Adrenal gland (tissue), 12 donors: ENCODE results near the gene DCDC2. TPM values are rescaled to one million over a fixed set of nuclear protein-coding genes. Genes with fewer than 3 reads are reported as not detected.

Experiments used
- DNase-seq, 7 donors: peaks; one replicate each; pipeline ENCODE4 v3.0.0-alpha.2; 2019 to 2020
- H3K27ac ChIP-seq, 5 donors: fragments of 200-600 bp; sonication (generic) in 4 of 5; 1 replicate in 3 of 5; 2 replicates in 2 of 5; pipeline versions ENCODE4 v1.5.1 to v1.8.0; 2016 to 2020; ENCODE audit warnings: mild to moderate bottlenecking in 1 of 5
- H3K27me3 ChIP-seq: fragments of 200-600 bp; 2 replicates; pipeline ENCODE4 v1.8.0; 2021
- H3K36me3 ChIP-seq, 2 donors: fragments of 200-600 bp; replicated peaks in 1 of 2; 1 replicate in 1 of 2; 2 replicates in 1 of 2; pipeline versions ENCODE4 v1.5.1 to v1.8.0; 2018 to 2022
- H3K4me1 ChIP-seq, 2 donors: fragments of 200-600 bp; replicated peaks in 1 of 2; 1 replicate in 1 of 2; 2 replicates in 1 of 2; pipeline versions ENCODE4 v1.5.1 to v1.8.0; 2018 to 2021
- H3K4me3 ChIP-seq, 4 donors: fragments of 200-600 bp; sonication (generic) in 3 of 4; one replicate each; pipeline ENCODE4 v1.5.1; 2016 to 2018
- H3K9me3 ChIP-seq, 3 donors: fragments of 200-600 bp; sonication (generic) in 1 of 3; replicated peaks in 1 of 3; 1 replicate in 2 of 3; 2 replicates in 1 of 3; pipeline versions ENCODE4 v1.5.1 to v1.8.0; 2016 to 2021
- CTCF ChIP-seq, 6 experiments: fragments of 450-650 bp in 4 of 6; fragments of 200-600 bp in 2 of 6; sonication (generic) in 1 of 6; IDR thresholded peaks; 1 replicate in 5 of 6; 2 replicates in 1 of 6; pipeline versions ENCODE4 v1.5.1 to v1.8.0; 2016 to 2021; ENCODE audit warnings: antibody characterized with exemption in 6 of 6, mild to moderate bottlenecking in 2 of 6, moderate library complexity in 1 of 6
- POLR2A ChIP-seq, 2 donors: fragments of 450-650 bp; IDR thresholded peaks; one replicate each; pipeline ENCODE4 v1.6.1; 2017; ENCODE audit warnings: antibody characterized with exemption in 2 of 2, mild to moderate bottlenecking in 2 of 2, moderate library complexity in 1 of 2
- WGBS, 4 donors: extraction: QIAGEN DNeasy Blood & Tissue Kit in 2 of 4; methylation state at CpG; one replicate each; pipeline versions ENCODE4 v1.1.5 to v1.1.7; 2013 to 2017; 5-methylcytosine and 5-hydroxymethylcytosine counted together
- intact Hi-C, 2 donors: fragments of 100-400 bp; cut with DNase I; formaldehyde crosslinking; loops; one replicate each; pipeline versions ENCODE4 v1.14.1 to v1.15.0; 2022 to 2023
- polyA plus RNA-seq, 3 donors: library from polyadenylated mRNA; stranded (reverse); fragments of 200-250 nt in 2 of 3; fragments of 350-450 nt in 1 of 3; fragmentation: Illumina TruSeq in 1 of 3; extraction: RNeasy Lipid Tissue Mini Kit (QIAGEN cat#74804) in 1 of 3; gene quantifications; one replicate each; pipeline ENCODE4 v1.2.3, GENCODE V29; 2013 to 2014
- total RNA-seq, 9 donors: library from RNA; depleted of rRNA in 4 of 9; stranded (reverse); fragments of >200 nt in 4 of 9; fragments of 120-200 nt in 1 of 9; fragmentation: NEBNext Ultra II Directional in 1 of 9; extraction: Animal tissue kit (Norgen Biotek cat#: 25700) in 1 of 9; gene quantifications; one replicate each; pipeline versions ENCODE4 v1.1.0 to v1.2.4, GENCODE V29; 2013 to 2023
- donor health status: healthy with polysubstance abuse.
- donor health status: Bipolar disorder and iron deficiency.
- donor health status: DM: yes; HTN: yes; CAD: no.
- donor health status: DM: no; HTN: no; CAD: no.
- donor health status: DM: no; HTN: no; CAD: no.
- donor health status: DM: yes; HTN: yes; CAD: no.

The DCDC2 gene
- total and polyA plus RNA-seq, 12 donors: 0.06 to 3.6 (median 1.0) TPM

- Histone ChIP-seq H3K27ac (no peak overlapping the region), H3K27me3 (no peaks in the 10 kb centered on the region), H3K9me3 (no peaks in the 10 kb centered on the region), H3K4me1 (no peaks in the 10 kb centered on the region), H3K4me3 (no peak overlapping the region), H3K36me3 (no peaks in the 10 kb centered on the region)
- TF ChIP-seq POLR2A (IDR thresholded peaks at IDR 0.05) (no peak), CTCF (IDR thresholded peaks at IDR 0.05) (no peak)
- 84 to 91% (median 87%) methylated on average over 10 of the region's 10 CpGs for WGBS, 4 donors
- no peak for DNase-seq
- intact Hi-C loops: no loop called here
These were observed 174.3 kb downstream of the DCDC2 start for GRCh38 chr6:24183584-24183983.

GRCh38 chr6:24157886-24158285 lies 200.0 kb downstream of the DCDC2 start:
- no peaks in the 10 kb centered on the region for H3K36me3 ChIP-seq
- DNase-seq: no peak
- WGBS, 4 donors: 22 to 36% (median 28%) methylated on average over 1 of the region's 1 CpG
- H3K27ac ChIP-seq: no peak overlapping the region
- no peak overlapping the region for H3K4me3 ChIP-seq
- TF ChIP-seq POLR2A (IDR thresholded peaks at IDR 0.05): no peak
- TF ChIP-seq CTCF (IDR thresholded peaks at IDR 0.05): no peak
- intact Hi-C loops: no loop called here
- no peaks in the 10 kb centered on the region for H3K27me3 ChIP-seq
- H3K9me3 ChIP-seq: no peaks in the 10 kb centered on the region
- no peaks in the 10 kb centered on the region for H3K4me1 ChIP-seq

GRCh38 chr6:24154121-24154520 lies 203.7 kb downstream of the DCDC2 start:
- TF ChIP-seq CTCF (IDR thresholded peaks at IDR 0.05) (no peak), POLR2A (IDR thresholded peaks at IDR 0.05) (no peak)
- Histone ChIP-seq H3K4me1 (no peaks in the 10 kb centered on the region), H3K27ac (no peak overlapping the region), H3K36me3 (no peaks in the 10 kb centered on the region), H3K9me3 (no peaks in the 10 kb centered on the region), H3K4me3 (no peak overlapping the region), H3K27me3 (no peaks in the 10 kb centered on the region)
- no peak for DNase-seq
- intact Hi-C loops: no loop called here

- no peak overlapping the region for H3K4me3 ChIP-seq
- H3K27me3 ChIP-seq: no peaks in the 10 kb centered on the region
- no peaks in the 10 kb centered on the region for H3K4me1 ChIP-seq
- intact Hi-C loops: no loop called here
- no peak overlapping the region for H3K27ac ChIP-seq
- WGBS, 4 donors: 71 to 90% (median 82%) methylated on average over 1 of the region's 1 CpG
- no peaks in the 10 kb centered on the region for H3K9me3 ChIP-seq
- H3K36me3 ChIP-seq: no peaks in the 10 kb centered on the region
- no peak for DNase-seq
- no peak for TF ChIP-seq POLR2A (IDR thresholded peaks at IDR 0.05)
- TF ChIP-seq CTCF (IDR thresholded peaks at IDR 0.05): no peak
These were observed 205.8 kb downstream of the DCDC2 start for GRCh38 chr6:24152014-24152413.
